SK-N-SH (cell line): ENCODE data around the gene SEMA3G. TPM values are rescaled to one million over a fixed set of nuclear protein-coding genes. Genes with fewer than 3 reads are reported as not detected.
A peak's percentile ranks its signal among the peaks of the same experiment; 100 is the strongest.

ENCODE experiments used
- CTCF ChIA-PET: fragments of 300-600, 350-600 bp; formaldehyde crosslinking; extraction: SDS; loops from one replicate; lab custom pipeline; 2021; lab: Yijun Ruan, JAX
- POLR2A ChIA-PET: fragments of 350-600 bp; sonication (Branson Sonifier 250); formaldehyde crosslinking; extraction: SDS; loops from one replicate; lab custom pipeline; 2020; ENCODE audit warnings: antibody characterized with exemption, inconsistent platforms; lab: Yijun Ruan, JAX
- DNase-seq: peaks from one replicate; pipeline ENCODE4 v3.0.0; 2012
- H2AFZ ChIP-seq: fragments of 200-600 bp; sonication (generic); 2 replicates; pipeline ENCODE4 v1.8.1; 2016; ENCODE audit warnings: antibody characterized with exemption, mild to moderate bottlenecking, low read depth
- H3F3A ChIP-seq: fragments of 200-600 bp; sonication (generic); replicated peaks from 2 replicates; pipeline ENCODE3; 2016; ENCODE audit warnings: antibody characterized with exemption, mild to moderate bottlenecking; ENCODE audit not compliant: insufficient read depth
- H3K27ac ChIP-seq, 2 experiments: fragments of 200-500 bp in 1 of 2; fragments of 200-600 bp in 1 of 2; sonication (Bioruptor generic) in 1 of 2; sonication (generic), shearing (Covaris generic) in 1 of 2; 2 replicates each; pipeline versions ENCODE4 v1.5.1 to v1.6.1; 2014 to 2016; ENCODE audit warnings: low read depth in 2 of 2, inconsistent platforms in 1 of 2, low read length in 1 of 2, mild to moderate bottlenecking in 1 of 2, mixed read lengths in 1 of 2
- H3K27me3 ChIP-seq: fragments of 200-600 bp; sonication (generic), shearing (Covaris generic); 2 replicates; pipeline ENCODE4 v1.6.1; 2016; ENCODE audit warnings: mixed run types; ENCODE audit not compliant: insufficient read depth
- H3K36me3 ChIP-seq, 2 experiments: fragments of 200-500 bp in 1 of 2; fragments of 200-600 bp in 1 of 2; sonication (Bioruptor generic) in 1 of 2; sonication (generic) in 1 of 2; replicated peaks in 1 of 2; 2 replicates each; pipeline versions ENCODE3 to v1.5.1; 2014 to 2016; ENCODE audit warnings: low read length in 1 of 2, mild to moderate bottlenecking in 1 of 2; ENCODE audit not compliant: insufficient read depth in 2 of 2, control insufficient read depth in 1 of 2
- H3K4me1 ChIP-seq, 2 experiments: fragments of 200-500 bp in 1 of 2; fragments of 200-600 bp in 1 of 2; sonication (Bioruptor generic) in 1 of 2; sonication (generic), shearing (Covaris generic) in 1 of 2; 2 replicates each; pipeline versions ENCODE4 v1.5.1 to v1.6.1; 2014 to 2016; ENCODE audit warnings: low read depth in 1 of 2, low read length in 1 of 2, mixed run types in 1 of 2; ENCODE audit not compliant: insufficient read depth in 2 of 2, control insufficient read depth in 1 of 2
- H3K4me2 ChIP-seq: fragments of 200-600 bp; sonication (generic), shearing (Covaris generic); 2 replicates; pipeline ENCODE4 v1.6.1; 2017; ENCODE audit warnings: mixed run types
- H3K4me3 ChIP-seq, 2 experiments: fragments of 200-500 bp in 1 of 2; fragments of 200-600 bp in 1 of 2; sonication (Bioruptor generic) in 1 of 2; sonication (generic), shearing (Covaris generic) in 1 of 2; 2 replicates each; pipeline versions ENCODE4 v1.5.1 to v1.8.1; 2014 to 2016; ENCODE audit warnings: low read depth in 2 of 2, inconsistent platforms in 1 of 2, low read length in 1 of 2, mild to moderate bottlenecking in 1 of 2, mixed read lengths in 1 of 2, moderate library complexity in 1 of 2
- H3K79me2 ChIP-seq: fragments of 200-600 bp; sonication (generic); 2 replicates; pipeline ENCODE4 v1.8.1; 2017; ENCODE audit warnings: mild to moderate bottlenecking; ENCODE audit not compliant: insufficient read depth
- H3K9ac ChIP-seq: fragments of 200-600 bp; sonication (generic); 2 replicates; pipeline ENCODE4 v1.6.1; 2017; ENCODE audit warnings: mixed run types
- H3K9me2 ChIP-seq: fragments of 200-600 bp; sonication (generic); 2 replicates; pipeline ENCODE4 v1.6.1; 2017; ENCODE audit warnings: mixed run types
- H3K9me3 ChIP-seq: fragments of 200-600 bp; sonication (generic); 2 replicates; pipeline ENCODE4 v1.6.1; 2017; ENCODE audit warnings: mixed run types, mild to moderate bottlenecking, moderate library complexity
- H4K20me1 ChIP-seq: fragments of 200-600 bp; sonication (generic); 2 replicates; pipeline ENCODE4 v1.6.1; 2017; ENCODE audit warnings: mild to moderate bottlenecking, mixed run types; ENCODE audit not compliant: insufficient read depth
- FOXJ3 ChIP-seq: sonication (generic); formaldehyde crosslinking; IDR thresholded peaks from 2 replicates; pipeline ENCODE4 v1.5.1; 2020; ENCODE audit warnings: mild to moderate bottlenecking, missing genetic modification reagents
- JUND ChIP-seq: IDR thresholded peaks from 2 replicates; pipeline ENCODE4 v1.4.0; 2012
- MEF2A ChIP-seq: IDR thresholded peaks from 2 replicates; pipeline ENCODE4 v1.4.0; 2012; ENCODE audit warnings: low read depth, borderline replicate concordance
- MXI1 ChIP-seq: IDR thresholded peaks from 2 replicates; pipeline ENCODE4 v1.6.1; 2012; ENCODE audit warnings: mild to moderate bottlenecking, low read depth, low read length, improper control_type of control experiment
- NRF1 ChIP-seq: IDR thresholded peaks from 2 replicates; pipeline ENCODE4 v1.6.1; 2012; ENCODE audit warnings: low read depth, mild to moderate bottlenecking, low read length
- RFX5 ChIP-seq: IDR thresholded peaks from 2 replicates; pipeline ENCODE4 v1.6.1; 2012; ENCODE audit warnings: mild to moderate bottlenecking, improper control_type of control experiment, low read length
- SMC3 ChIP-seq: IDR thresholded peaks from 2 replicates; pipeline ENCODE4 v1.6.1; 2012; ENCODE audit warnings: low read depth, low read length, improper control_type of control experiment
- TAF1 ChIP-seq: IDR thresholded peaks from 2 replicates; pipeline ENCODE4 v1.6.1; 2012; ENCODE audit warnings: low read depth, mild to moderate bottlenecking, low read length, moderate library complexity, borderline replicate concordance
- WGBS: methylation state at CpG from one replicate; pipeline ENCODE4 v1.1.6; 2017; ENCODE audit warnings: low lambda C conversion rate; 5-methylcytosine and 5-hydroxymethylcytosine counted together
- polyA plus RNA-seq, 3 experiments: library from polyadenylated mRNA; depleted of rRNA; stranded (reverse); fragments of >200 nt; gene quantifications; 2 replicates each; pipeline ENCODE4 v1.2.3, GENCODE V29; 2012
- TF ChIP-seq, protein P1 (sequence below): IDR thresholded peaks from 2 replicates; pipeline ENCODE4 v1.6.1; 2012; ENCODE audit warnings: mild to moderate bottlenecking, low read depth, low read length, moderate library complexity
- TF ChIP-seq, protein P2 (sequence below): IDR thresholded peaks from 2 replicates; pipeline ENCODE4 v1.4.0; 2012; ENCODE audit warnings: low read depth, borderline replicate concordance
- TF ChIP-seq, protein P3 (sequence below): IDR thresholded peaks from 2 replicates; pipeline ENCODE4 v1.4.0; 2012; ENCODE audit warnings: low read depth, borderline replicate concordance
- TF ChIP-seq, protein P4 (sequence below): fragments of 150-350 bp; IDR thresholded peaks from 2 replicates; pipeline ENCODE4 v1.6.1; 2017; ENCODE audit warnings: antibody characterized with exemption, low read length, low read depth, borderline replicate concordance

Gene SEMA3G
- polyA plus RNA-seq, 1 of the 3 experiments (the other 2 are of a cell fraction), result 0.13 TPM

DNA sequence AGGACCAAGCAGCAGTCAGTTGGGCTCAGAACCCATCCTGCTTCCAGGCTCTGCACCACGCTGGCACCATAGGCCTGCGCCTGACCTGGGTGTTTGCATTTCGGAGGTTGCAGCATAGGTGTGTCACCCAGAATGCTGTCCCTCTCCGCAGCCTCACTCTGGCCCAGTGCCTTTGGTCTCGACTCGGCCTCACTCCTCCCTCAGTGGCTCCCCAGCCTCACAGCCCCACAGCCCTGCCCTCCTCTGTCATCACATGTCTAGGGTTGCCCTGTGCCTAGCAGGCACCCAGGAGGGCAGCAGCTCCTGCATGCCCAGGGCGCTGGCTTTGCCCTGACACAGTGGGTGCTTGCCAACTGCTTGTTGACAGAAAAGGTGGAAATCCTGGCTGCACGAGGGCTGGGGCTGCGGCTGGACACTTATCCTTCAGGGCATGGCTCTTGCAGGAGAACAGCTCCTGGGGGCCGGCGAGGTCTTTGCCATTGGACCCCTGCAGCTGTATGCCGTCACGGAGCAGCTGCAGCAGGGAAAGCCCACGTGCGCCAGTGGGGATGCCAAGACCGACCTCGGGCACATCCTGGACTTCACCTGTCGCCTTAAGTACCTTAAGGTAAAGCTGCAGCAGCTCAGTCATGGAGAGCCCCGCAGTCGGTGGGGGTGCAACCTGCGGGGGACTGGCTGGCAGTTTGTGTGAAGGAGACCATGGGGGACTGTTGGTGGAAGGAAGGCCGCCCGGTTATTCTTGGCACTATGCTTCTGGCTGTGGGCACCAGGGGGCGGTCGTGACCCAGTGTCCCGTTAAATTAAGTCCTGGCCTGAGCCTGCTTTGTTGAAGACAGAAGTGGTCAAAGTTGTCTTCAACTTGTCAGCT lies 26.7 kb upstream of the SEMA3G start (continued):
- TF ChIP-seq SMC3, result peak; percentile 74

DNA sequence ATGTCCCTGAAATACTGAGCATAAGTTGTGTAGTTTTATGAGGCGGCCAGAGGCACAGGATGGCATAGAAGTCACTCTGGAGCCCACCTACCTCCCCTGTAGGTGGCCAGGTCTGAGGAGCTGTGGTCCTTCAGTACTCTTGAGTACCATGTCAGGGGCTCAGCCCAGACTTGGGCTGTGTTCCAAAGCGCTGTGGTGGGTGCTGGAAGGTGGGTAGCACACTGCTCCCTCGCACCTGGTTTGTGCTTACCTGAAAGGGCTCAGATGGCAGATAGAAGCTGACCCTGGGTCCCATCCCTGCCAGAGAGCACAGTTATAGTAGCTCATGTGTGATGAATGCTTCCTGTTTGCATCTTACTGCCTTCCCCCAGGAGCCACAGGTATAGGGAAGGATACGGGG lies 26.0 kb upstream of the SEMA3G start:
- Histone ChIP-seq H4K20me1 (peaks cover 19% of the 10 kb centered on the region; the same call in 1 of the 2 replicates), H3K4me1 (peaks cover under 1 to 3% of the 10 kb centered on the region in 2 experiments; a peak in 2 of 4 replicates), H2AFZ (no peak overlapping the region), H3K9me2 (no peaks in the 10 kb centered on the region), H3K27ac (no peak overlapping the region), H3K36me3 (peaks cover 39 to 42% of the 10 kb centered on the region in 2 experiments), H3K79me2 (peaks cover 51% of the 10 kb centered on the region; the same call in 1 of the 2 replicates), H3K9ac (no peak overlapping the region), H3K9me3 (no peaks in the 10 kb centered on the region), H3K4me2 (no peak overlapping the region), H3F3A (peaks cover 2% of the 10 kb centered on the region), H3K27me3 (no peaks in the 10 kb centered on the region), H3K4me3 (no peak overlapping the region)
- TF ChIP-seq MXI1, result no peak
- TF ChIP-seq, protein P1, sequence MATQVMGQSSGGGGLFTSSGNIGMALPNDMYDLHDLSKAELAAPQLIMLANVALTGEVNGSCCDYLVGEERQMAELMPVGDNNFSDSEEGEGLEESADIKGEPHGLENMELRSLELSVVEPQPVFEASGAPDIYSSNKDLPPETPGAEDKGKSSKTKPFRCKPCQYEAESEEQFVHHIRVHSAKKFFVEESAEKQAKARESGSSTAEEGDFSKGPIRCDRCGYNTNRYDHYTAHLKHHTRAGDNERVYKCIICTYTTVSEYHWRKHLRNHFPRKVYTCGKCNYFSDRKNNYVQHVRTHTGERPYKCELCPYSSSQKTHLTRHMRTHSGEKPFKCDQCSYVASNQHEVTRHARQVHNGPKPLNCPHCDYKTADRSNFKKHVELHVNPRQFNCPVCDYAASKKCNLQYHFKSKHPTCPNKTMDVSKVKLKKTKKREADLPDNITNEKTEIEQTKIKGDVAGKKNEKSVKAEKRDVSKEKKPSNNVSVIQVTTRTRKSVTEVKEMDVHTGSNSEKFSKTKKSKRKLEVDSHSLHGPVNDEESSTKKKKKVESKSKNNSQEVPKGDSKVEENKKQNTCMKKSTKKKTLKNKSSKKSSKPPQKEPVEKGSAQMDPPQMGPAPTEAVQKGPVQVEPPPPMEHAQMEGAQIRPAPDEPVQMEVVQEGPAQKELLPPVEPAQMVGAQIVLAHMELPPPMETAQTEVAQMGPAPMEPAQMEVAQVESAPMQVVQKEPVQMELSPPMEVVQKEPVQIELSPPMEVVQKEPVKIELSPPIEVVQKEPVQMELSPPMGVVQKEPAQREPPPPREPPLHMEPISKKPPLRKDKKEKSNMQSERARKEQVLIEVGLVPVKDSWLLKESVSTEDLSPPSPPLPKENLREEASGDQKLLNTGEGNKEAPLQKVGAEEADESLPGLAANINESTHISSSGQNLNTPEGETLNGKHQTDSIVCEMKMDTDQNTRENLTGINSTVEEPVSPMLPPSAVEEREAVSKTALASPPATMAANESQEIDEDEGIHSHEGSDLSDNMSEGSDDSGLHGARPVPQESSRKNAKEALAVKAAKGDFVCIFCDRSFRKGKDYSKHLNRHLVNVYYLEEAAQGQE, result no peak
- TF ChIP-seq TAF1, result no peak
- TF ChIP-seq, protein P2, sequence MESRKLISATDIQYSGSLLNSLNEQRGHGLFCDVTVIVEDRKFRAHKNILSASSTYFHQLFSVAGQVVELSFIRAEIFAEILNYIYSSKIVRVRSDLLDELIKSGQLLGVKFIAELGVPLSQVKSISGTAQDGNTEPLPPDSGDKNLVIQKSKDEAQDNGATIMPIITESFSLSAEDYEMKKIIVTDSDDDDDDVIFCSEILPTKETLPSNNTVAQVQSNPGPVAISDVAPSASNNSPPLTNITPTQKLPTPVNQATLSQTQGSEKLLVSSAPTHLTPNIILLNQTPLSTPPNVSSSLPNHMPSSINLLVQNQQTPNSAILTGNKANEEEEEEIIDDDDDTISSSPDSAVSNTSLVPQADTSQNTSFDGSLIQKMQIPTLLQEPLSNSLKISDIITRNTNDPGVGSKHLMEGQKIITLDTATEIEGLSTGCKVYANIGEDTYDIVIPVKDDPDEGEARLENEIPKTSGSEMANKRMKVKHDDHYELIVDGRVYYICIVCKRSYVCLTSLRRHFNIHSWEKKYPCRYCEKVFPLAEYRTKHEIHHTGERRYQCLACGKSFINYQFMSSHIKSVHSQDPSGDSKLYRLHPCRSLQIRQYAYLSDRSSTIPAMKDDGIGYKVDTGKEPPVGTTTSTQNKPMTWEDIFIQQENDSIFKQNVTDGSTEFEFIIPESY, result no peak
- TF ChIP-seq, protein P3, sequence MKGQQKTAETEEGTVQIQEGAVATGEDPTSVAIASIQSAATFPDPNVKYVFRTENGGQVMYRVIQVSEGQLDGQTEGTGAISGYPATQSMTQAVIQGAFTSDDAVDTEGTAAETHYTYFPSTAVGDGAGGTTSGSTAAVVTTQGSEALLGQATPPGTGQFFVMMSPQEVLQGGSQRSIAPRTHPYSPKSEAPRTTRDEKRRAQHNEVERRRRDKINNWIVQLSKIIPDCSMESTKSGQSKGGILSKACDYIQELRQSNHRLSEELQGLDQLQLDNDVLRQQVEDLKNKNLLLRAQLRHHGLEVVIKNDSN, result no peak
- TF ChIP-seq, protein P4, sequence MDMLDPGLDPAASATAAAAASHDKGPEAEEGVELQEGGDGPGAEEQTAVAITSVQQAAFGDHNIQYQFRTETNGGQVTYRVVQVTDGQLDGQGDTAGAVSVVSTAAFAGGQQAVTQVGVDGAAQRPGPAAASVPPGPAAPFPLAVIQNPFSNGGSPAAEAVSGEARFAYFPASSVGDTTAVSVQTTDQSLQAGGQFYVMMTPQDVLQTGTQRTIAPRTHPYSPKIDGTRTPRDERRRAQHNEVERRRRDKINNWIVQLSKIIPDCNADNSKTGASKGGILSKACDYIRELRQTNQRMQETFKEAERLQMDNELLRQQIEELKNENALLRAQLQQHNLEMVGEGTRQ, result no peak
- no peak for TF ChIP-seq NRF1
- no peak for TF ChIP-seq FOXJ3
- TF ChIP-seq MEF2A, result no peak
- TF ChIP-seq RFX5, result no peak
- no peak for TF ChIP-seq JUND
- no peak for DNase-seq
- 100% methylated on average over 1 of the region's 4 CpGs for WGBS
- CTCF ChIA-PET, result interaction anchor here (0.9 to 8.0 kb wide), 17 partner anchors 8 to 219 kb away, joined by 3 to 53 read pairs (median 7); partner anchors contain the start of gene SEMA3G
- POLR2A ChIA-PET, result no interaction called here
